Keratinocyte (primary cell): Measurements from ENCODE around the gene SLC38A2. TPM values are rescaled to one million over a fixed set of nuclear protein-coding genes. Genes with fewer than 3 reads are reported as not detected.

Experiments
- DNase-seq: peaks from one replicate; pipeline ENCODE4 v3.0.0-alpha.2; 2011; ENCODE audit warnings: low read depth, missing footprints, low spot score
- FAIRE-seq: peaks from 2 replicates; lab custom pipeline; 2011; peaks lifted over from hg19 to GRCh38; lab: Jason Lieb, UNC
- H2AFZ ChIP-seq: 2 replicates; pipeline ENCODE4 v1.6.0; 2012; ENCODE audit warnings: low read length, control low read depth, inconsistent platforms; ENCODE audit not compliant: control insufficient read depth
- H3K27ac ChIP-seq: 2 replicates; pipeline ENCODE4 v1.5.1; 2011; ENCODE audit warnings: low read length; ENCODE audit not compliant: control insufficient read depth, insufficient read depth
- H3K27me3 ChIP-seq: 3 replicates; pipeline ENCODE4 v1.6.0; 2011; ENCODE audit warnings: low read length; ENCODE audit not compliant: control insufficient read depth, insufficient read depth; ENCODE audit errors: extremely low read depth
- H3K36me3 ChIP-seq, 2 experiments: 2 replicates in 1 of 2; 3 replicates in 1 of 2; pipeline ENCODE4 v1.5.1; 2011; ENCODE audit warnings: low read length in 2 of 2, mild to moderate bottlenecking in 1 of 2; ENCODE audit not compliant: control insufficient read depth in 2 of 2, insufficient read depth in 2 of 2; ENCODE audit errors: extremely low read depth in 1 of 2
- H3K4me1 ChIP-seq: 3 replicates; pipeline ENCODE4 v1.5.1; 2011; ENCODE audit warnings: low read length; ENCODE audit not compliant: control insufficient read depth, insufficient read depth; ENCODE audit errors: extremely low read depth
- H3K4me2 ChIP-seq: 3 replicates; pipeline ENCODE4 v1.6.0; 2011; ENCODE audit warnings: low read depth, low read length; ENCODE audit not compliant: control insufficient read depth, insufficient read depth; ENCODE audit errors: extremely low read depth
- H3K4me3 ChIP-seq, 3 experiments: fragments of 200-600 bp in 1 of 3; sonication (generic) in 1 of 3; 2 replicates in 2 of 3; 3 replicates in 1 of 3; pipeline ENCODE4 v1.5.1; 2011 to 2016; ENCODE audit warnings: low read length in 3 of 3, mild to moderate bottlenecking in 3 of 3, control low read depth in 2 of 3, inconsistent platforms in 1 of 3, low read depth in 1 of 3, mixed read lengths in 1 of 3, mixed run types in 1 of 3, moderate library complexity in 1 of 3; ENCODE audit not compliant: control insufficient read depth in 2 of 3, insufficient read depth in 2 of 3; ENCODE audit errors: extremely low read depth in 1 of 3
- H3K79me2 ChIP-seq: 2 replicates; pipeline ENCODE4 v1.6.0; 2012; ENCODE audit warnings: low read length; ENCODE audit not compliant: control insufficient read depth, insufficient read depth
- H3K9ac ChIP-seq: 3 replicates; pipeline ENCODE4 v1.6.0; 2011; ENCODE audit warnings: low read length; ENCODE audit not compliant: control insufficient read depth, insufficient read depth; ENCODE audit errors: extremely low read depth
- H3K9me1 ChIP-seq: 3 replicates; pipeline ENCODE4 v1.6.0; 2011; ENCODE audit warnings: low read length; ENCODE audit not compliant: control insufficient read depth, insufficient read depth; ENCODE audit errors: extremely low read depth
- H3K9me3 ChIP-seq: 2 replicates; pipeline ENCODE4 v1.5.1; 2012; ENCODE audit warnings: low read depth, low read length; ENCODE audit not compliant: control insufficient read depth
- H4K20me1 ChIP-seq: 3 replicates; pipeline ENCODE4 v1.6.0; 2011; ENCODE audit warnings: low read length; ENCODE audit not compliant: control insufficient read depth, insufficient read depth; ENCODE audit errors: extremely low read depth
- EZH2 ChIP-seq: IDR thresholded peaks from one replicate; pipeline ENCODE4 v1.6.1; 2012; ENCODE audit warnings: inconsistent platforms, mild to moderate bottlenecking, low read length, moderate library complexity
- dilution Hi-C: fragments of 300-500 bp; cut with MboI; formaldehyde crosslinking; loops from one replicate; pipeline ENCODE4 v1.7.0; 2020; ENCODE audit warnings: low sequenced_read_pairs; ENCODE audit not compliant: extremely low pct_ligation_motif_present
- polyA plus RNA-seq, 5 experiments: library from polyadenylated mRNA; depleted of rRNA in 3 of 5; stranded (reverse) in 3 of 5; stranded (forward) in 1 of 5; unstranded in 1 of 5; fragments of >200 nt; gene quantifications; 1 replicate in 1 of 5; 2 replicates in 3 of 5; 3 replicates in 1 of 5; pipeline versions ENCODE4 v1.2.1 to v1.2.3, GENCODE V29; 2011 to 2012; ENCODE audit warnings: missing spikeins in 2 of 5, low read depth in 1 of 5, low replicate concordance in 1 of 5
- TF ChIP-seq, protein P1 (sequence below), 3 experiments: IDR thresholded peaks in 1 of 3; conservative IDR thresholded peaks in 1 of 3; optimal IDR thresholded peaks in 1 of 3; 2 replicates in 2 of 3; 3 replicates in 1 of 3; pipeline versions ENCODE3 to v1.5.1; 2011; ENCODE audit warnings: low read length in 3 of 3, mild to moderate bottlenecking in 3 of 3, moderate library complexity in 2 of 3, control low read depth in 1 of 3, inconsistent platforms in 1 of 3; ENCODE audit not compliant: insufficient read depth in 2 of 3; ENCODE audit errors: extremely low read depth in 1 of 3

SLC38A2 gene
- polyA plus RNA-seq, 1 donor (not counting 4 experiments of a cell fraction or from before 2014, with no cell fraction given), result 577 TPM

DNA sequence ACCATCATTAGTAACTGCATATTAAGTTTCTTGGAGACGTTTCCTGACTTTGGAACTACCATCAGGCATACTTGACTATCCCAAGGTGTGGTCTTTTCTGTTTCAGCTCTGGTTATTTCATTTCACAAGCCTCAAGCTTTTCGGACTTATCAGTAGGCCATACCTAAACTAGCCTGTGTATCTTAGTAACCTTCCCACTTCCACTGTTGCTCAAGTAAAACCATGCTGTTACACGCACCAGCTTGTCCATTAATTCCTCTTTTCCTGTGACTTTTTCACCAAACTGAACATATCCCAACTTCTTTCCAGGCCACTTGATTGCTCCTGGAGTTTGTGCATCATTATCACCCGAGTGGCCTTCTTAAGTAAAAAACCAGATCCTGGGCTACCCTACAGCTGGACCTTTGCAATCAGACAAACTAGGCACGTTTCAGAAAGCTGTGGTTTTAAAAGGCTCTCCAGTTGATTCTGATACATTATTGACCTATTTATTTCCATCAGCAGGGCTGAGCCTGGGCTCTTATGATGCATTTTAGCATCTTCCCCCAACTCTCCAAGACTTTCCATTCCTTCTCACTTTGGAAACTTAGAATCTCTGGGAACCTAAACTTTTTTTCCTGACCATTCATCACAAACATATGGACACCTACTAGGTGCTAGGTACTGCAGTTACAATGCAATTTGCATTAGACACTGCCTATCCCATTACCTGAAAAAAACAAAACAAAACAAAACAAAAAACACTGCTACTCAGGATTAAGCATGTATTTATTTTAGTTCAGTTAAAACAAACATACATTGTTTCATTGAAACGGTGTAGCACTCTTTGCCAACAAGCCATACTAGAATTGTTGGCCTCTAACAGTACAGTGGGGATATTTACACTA is 14.9 kb downstream of the SLC38A2 start:
- TF ChIP-seq, protein P1, sequence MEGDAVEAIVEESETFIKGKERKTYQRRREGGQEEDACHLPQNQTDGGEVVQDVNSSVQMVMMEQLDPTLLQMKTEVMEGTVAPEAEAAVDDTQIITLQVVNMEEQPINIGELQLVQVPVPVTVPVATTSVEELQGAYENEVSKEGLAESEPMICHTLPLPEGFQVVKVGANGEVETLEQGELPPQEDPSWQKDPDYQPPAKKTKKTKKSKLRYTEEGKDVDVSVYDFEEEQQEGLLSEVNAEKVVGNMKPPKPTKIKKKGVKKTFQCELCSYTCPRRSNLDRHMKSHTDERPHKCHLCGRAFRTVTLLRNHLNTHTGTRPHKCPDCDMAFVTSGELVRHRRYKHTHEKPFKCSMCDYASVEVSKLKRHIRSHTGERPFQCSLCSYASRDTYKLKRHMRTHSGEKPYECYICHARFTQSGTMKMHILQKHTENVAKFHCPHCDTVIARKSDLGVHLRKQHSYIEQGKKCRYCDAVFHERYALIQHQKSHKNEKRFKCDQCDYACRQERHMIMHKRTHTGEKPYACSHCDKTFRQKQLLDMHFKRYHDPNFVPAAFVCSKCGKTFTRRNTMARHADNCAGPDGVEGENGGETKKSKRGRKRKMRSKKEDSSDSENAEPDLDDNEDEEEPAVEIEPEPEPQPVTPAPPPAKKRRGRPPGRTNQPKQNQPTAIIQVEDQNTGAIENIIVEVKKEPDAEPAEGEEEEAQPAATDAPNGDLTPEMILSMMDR (optimal IDR thresholded peaks at IDR 0.05 in 1 of 3, IDR thresholded peaks at IDR 0.05 in 1 of 3, conservative IDR thresholded peaks at IDR 0.05 in 1 of 3; ENCODE audit: extremely low read depth in 1 of 3, insufficient read depth in 2 of 3, low read length in 3 of 3), result no peak
- no peak for TF ChIP-seq EZH2
- H3K4me2 ChIP-seq, result no peak overlapping the region
- H3K9me3 ChIP-seq, result no peaks in the 10 kb centered on the region
- H3K4me1 ChIP-seq, result peaks cover 17% of the 10 kb centered on the region
- peaks cover 5 to 23% of the 10 kb centered on the region in 2 experiments for H3K36me3 ChIP-seq
- no peak overlapping the region for H2AFZ ChIP-seq
- no peak overlapping the region for H3K4me3 ChIP-seq
- H3K79me2 ChIP-seq, result no peaks in the 10 kb centered on the region
- H3K27ac ChIP-seq, result peak overlapping the region; percentile 38
- H3K9ac ChIP-seq, result no peak overlapping the region
- H3K27me3 ChIP-seq, result no peaks in the 10 kb centered on the region
- dilution Hi-C loops, result no loop called here
- peak; percentile 85 for FAIRE-seq
- peak; percentile 46 for DNase-seq
- peaks cover 15% of the 10 kb centered on the region for H4K20me1 ChIP-seq
- H3K9me1 ChIP-seq, result no peaks in the 10 kb centered on the region

GRCh38 chr12:46356655-46357437 is 15.7 kb downstream of the SLC38A2 start:
- H3K4me1 ChIP-seq, result peaks cover 16% of the 10 kb centered on the region
- no peaks in the 10 kb centered on the region for H3K27me3 ChIP-seq
- TF ChIP-seq EZH2, result no peak
- TF ChIP-seq, protein P1 (optimal IDR thresholded peaks at IDR 0.05 in 1 of 3, IDR thresholded peaks at IDR 0.05 in 1 of 3, conservative IDR thresholded peaks at IDR 0.05 in 1 of 3; ENCODE audit: extremely low read depth in 1 of 3, insufficient read depth in 2 of 3, low read length in 3 of 3), result no peak
- dilution Hi-C loops, result no loop called here
- peak overlapping the region; percentile 32 for H3K27ac ChIP-seq
- no peaks in the 10 kb centered on the region for H3K9me1 ChIP-seq
- H3K4me3 ChIP-seq, result no peak overlapping the region
- H3K9me3 ChIP-seq, result no peaks in the 10 kb centered on the region
- H4K20me1 ChIP-seq, result peaks cover 13% of the 10 kb centered on the region
- no peak overlapping the region for H2AFZ ChIP-seq
- H3K9ac ChIP-seq, result no peak overlapping the region
- no peaks in the 10 kb centered on the region for H3K79me2 ChIP-seq
- H3K36me3 ChIP-seq, result peaks cover 5 to 19% of the 10 kb centered on the region in 2 experiments
- FAIRE-seq (no peak), DNase-seq (peak; percentile 35)
- no peak overlapping the region for H3K4me2 ChIP-seq
